Activated T-cell treated with anti-CD3 and anti-CD28 coated beads for 4 hours (primary cell): Measurements from ENCODE around the gene TTC19.
"Not testable (repeated sequence)": the region's sequence is repeated elsewhere in the genome, so short reads cannot be mapped to it uniquely, and the experiment has no call there.

Source experiments
- DNase-seq: peaks from one replicate; pipeline ENCODE4 v3.0.0-alpha.2; 2020

The TTC19 gene

DNA sequence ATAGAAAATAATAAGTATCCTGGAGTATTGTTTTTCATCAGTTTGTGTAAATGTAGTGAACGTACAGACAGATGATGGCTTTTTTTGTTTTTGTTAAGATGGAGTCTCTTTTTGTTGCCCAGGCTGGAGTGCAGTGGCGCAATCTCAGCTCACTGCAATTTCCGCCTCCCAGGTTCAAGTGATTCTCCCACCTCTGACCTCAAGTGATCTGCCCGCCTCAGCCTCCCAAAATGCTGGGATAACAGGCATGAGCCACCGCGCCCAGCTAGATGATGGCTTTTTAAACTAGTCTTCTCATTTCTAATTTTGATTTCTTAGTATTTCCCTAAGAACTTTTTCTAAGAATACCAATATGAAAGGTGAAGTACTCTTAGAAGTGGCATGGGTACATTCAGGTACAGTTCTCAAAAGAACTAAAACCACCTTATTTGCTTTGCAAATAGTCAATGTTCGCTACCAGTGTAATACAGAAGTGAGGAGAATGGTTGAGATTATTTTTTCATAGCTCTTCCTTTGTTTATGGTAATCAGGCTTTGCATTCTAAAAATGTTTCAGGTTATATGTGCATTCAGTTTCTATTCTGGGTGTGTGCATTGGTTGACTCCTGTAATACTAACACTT is 34.2 kb downstream of the TTC19 start:
- DNase-seq, result no peak

- no peak for DNase-seq
These were observed 36.6 kb downstream of the TTC19 start for GRCh38 chr17:16036261-16036660.

DNA sequence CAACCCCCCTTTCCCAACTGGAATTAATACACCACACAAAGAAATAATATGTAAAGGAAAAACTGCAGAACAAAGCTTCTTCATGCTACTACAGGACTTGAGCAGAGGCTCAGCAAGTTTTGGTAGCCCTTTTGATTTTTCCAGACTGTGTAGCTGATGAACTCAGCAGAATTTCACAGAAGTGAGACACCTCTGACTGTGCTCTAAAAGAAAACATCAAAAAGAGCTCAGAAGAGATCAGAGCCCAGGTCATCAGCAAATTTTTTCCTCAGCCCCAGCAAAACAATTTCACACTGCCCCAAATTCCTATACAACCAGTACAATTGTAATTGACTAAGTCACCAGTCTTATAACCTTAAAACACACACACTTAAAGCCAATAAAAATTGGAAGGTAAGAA is 38.0 kb downstream of the TTC19 start:
- DNase-seq, result no peak

- DNase-seq, result no peak
These were observed 41.2 kb downstream of the TTC19 start for GRCh38 chr17:16040710-16041251.

DNA sequence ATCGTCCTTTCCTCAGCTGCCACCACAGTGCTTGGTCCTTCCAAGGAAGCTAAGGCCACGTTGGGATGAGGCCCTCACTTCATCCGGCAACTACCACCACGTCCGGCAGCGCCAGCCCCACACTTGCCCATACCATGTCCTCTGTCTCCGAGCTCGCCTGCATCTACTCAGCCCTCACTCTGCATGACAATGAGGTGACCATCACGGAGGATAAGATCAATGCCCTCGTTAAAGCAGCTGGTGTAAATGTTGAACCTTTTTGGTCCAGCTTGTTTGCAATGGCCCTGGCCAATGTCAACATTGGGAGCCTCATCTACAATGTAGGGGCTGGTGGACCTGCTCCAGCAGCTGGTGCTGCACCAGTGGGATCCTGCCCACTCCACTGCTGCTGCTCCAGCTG is 44.9 kb downstream of the TTC19 start:
- DNase-seq, result no peak

DNA sequence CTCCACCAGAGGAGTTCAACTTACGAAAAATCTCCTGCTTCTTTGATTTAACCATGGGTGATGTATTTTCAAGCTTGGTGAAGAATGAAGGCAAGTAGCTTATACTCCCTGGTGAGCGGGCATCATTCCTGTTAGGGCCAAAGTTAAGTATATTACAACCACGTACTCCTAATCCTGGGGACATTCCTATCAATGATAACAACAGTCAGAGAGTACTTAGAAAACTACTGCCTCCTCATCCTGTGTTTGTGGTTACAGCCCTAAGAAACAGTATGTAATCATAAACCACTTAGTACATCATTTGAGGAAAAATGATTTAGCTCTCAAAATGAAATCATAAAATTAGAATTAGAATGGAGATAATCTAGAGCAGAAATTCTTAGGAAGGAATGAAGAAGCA is 47.3 kb downstream of the TTC19 start:
- no peak for DNase-seq

DNA sequence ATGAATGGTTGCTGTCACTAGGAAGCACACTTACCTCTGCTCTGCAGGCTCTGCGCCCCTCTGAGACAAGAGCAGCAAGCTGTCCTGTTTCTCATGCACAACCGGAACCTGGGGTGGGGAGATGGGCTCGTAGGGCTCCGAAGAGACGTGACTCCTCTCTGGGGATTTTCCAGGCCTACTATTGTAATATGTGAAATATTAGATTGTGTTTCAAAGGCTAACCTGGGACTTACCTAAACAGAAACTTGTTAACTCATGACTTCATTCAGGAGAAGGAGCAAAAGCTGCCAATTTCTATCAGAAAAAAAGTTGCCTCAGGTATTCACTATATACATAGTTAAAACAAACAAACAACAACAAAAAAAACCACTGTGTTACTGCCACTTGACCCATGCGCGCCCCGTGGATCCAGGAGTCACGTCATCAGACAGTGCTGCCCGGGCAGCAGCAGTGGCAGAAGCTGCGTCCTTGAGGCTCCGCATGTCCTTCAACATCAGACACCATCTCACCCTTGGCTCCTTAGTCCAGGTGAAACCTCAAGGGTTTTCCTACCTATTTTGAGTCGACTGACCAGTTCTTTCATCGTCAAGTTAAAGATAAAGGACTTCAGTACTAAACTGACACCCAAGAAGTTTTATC is 49.3 kb downstream of the TTC19 start:
- no peak for DNase-seq

DNA sequence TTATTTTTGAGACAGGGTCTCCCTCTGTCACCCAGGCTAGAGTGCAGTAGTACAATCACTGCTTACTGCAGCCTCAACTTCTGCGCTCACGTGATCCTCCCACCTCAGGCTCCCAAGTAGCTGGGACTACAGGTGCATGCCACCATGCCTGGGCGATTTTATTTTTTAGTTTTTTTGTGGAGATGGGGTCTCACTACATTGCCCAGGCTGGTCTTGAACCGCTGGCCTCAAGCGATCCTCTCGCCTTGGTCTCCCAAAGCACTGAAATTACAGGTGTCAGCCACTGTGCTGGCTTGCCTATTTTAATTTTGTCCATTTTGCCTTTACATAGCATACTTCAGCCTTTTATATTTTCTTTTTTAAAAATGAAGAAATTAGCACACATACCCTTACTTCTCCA is 51.2 kb downstream of the TTC19 start:
- DNase-seq, result no peak

DNA sequence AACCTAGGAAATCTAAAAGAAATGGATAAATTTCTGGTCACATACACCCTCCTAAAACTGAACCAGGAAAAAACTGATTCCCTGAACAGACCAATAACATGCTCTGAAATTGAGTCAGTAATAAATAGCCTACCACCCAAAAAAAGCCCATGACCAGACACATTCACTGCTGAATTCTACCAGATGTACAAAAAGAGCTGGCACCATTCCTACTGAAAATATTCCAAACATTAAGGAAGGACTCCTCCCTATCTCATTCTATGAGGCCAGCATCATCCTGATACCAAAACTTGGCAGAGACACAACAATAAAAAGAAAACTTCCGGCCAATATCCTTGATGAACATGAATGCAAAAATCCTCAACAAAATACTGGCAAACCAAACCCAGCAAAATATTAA is 52.9 kb downstream of the TTC19 start:
- no peak for DNase-seq

- DNase-seq, result not testable (repeated sequence)
These were observed 55.5 kb downstream of the TTC19 start for GRCh38 chr17:16055139-16055538.

GRCh38 chr17:16061631-16062030 is 62.0 kb downstream of the TTC19 start:
- DNase-seq, result no peak

- no peak for DNase-seq
These were observed 66.5 kb downstream of the TTC19 start for GRCh38 chr17:16066125-16066524.

GRCh38 chr17:16068323-16068722 is 68.7 kb downstream of the TTC19 start:
- DNase-seq, result no peak

- DNase-seq, result no peak
These were observed 72.4 kb downstream of the TTC19 start for GRCh38 chr17:16072031-16072430.

GRCh38 chr17:16073845-16074244 is 74.2 kb downstream of the TTC19 start:
- DNase-seq, result no peak

GRCh38 chr17:16074423-16074822 is 74.8 kb downstream of the TTC19 start:
- DNase-seq, result no peak

GRCh38 chr17:16075949-16076348 is 76.3 kb downstream of the TTC19 start:
- no peak for DNase-seq
